VCaP (cell line): ENCODE data around the gene DMBT1.

Source experiments
- H3K27ac ChIP-seq: fragments of 450-650 bp; 2 replicates; pipeline ENCODE4 v1.5.1; 2017
- TF ChIP-seq, protein P1 (sequence below): fragments of 450-650 bp; conservative IDR thresholded peaks from 2 replicates; pipeline ENCODE4 v1.5.1; 2017; ENCODE audit warnings: mild to moderate bottlenecking, moderate library complexity

Gene DMBT1

DNA sequence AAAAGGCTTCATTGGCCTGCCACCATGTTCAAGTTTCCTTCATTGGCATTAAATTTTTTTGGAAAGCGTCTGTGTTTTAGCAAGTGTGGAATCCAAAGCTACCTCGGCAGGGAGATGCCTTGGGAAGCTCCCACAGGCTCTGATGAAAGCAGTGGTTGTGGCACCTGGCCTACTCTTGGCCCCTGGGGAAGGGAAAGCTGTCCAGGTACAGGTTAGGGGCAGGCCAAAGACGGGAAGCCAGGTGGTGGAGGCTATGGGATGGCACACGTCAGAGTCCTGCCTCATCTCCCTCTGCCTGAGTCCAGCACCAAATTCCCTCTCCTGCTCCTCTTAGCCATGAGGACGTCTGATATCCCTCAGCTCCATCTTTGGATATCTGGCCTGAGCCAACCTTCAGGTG, 89.3 kb downstream of the DMBT1 start:
- no peak overlapping the region for H3K27ac ChIP-seq
- TF ChIP-seq, protein P1, sequence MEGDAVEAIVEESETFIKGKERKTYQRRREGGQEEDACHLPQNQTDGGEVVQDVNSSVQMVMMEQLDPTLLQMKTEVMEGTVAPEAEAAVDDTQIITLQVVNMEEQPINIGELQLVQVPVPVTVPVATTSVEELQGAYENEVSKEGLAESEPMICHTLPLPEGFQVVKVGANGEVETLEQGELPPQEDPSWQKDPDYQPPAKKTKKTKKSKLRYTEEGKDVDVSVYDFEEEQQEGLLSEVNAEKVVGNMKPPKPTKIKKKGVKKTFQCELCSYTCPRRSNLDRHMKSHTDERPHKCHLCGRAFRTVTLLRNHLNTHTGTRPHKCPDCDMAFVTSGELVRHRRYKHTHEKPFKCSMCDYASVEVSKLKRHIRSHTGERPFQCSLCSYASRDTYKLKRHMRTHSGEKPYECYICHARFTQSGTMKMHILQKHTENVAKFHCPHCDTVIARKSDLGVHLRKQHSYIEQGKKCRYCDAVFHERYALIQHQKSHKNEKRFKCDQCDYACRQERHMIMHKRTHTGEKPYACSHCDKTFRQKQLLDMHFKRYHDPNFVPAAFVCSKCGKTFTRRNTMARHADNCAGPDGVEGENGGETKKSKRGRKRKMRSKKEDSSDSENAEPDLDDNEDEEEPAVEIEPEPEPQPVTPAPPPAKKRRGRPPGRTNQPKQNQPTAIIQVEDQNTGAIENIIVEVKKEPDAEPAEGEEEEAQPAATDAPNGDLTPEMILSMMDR = no peak

DNA sequence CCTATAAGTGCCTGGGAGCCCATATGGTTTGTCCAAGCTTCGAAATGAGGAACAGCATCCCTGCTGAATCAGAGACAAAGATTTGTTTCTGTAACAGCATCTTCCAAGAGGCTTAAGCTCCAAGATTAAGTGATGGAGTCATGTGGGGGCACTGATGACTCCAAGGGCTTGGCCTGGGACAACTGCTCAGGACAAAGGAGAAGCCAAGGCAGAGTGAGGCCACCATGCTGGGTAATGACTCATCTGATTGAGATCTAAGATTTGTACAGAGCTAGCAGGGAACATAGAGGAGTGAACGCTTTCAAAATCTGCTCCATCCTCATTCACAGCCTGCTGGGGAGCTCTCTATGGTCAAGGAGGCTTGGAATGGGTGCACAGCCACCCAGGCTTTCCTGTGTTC, 89.8 kb downstream of the DMBT1 start:
- H3K27ac ChIP-seq = no peak overlapping the region
- TF ChIP-seq, protein P1 = no peak

DNA sequence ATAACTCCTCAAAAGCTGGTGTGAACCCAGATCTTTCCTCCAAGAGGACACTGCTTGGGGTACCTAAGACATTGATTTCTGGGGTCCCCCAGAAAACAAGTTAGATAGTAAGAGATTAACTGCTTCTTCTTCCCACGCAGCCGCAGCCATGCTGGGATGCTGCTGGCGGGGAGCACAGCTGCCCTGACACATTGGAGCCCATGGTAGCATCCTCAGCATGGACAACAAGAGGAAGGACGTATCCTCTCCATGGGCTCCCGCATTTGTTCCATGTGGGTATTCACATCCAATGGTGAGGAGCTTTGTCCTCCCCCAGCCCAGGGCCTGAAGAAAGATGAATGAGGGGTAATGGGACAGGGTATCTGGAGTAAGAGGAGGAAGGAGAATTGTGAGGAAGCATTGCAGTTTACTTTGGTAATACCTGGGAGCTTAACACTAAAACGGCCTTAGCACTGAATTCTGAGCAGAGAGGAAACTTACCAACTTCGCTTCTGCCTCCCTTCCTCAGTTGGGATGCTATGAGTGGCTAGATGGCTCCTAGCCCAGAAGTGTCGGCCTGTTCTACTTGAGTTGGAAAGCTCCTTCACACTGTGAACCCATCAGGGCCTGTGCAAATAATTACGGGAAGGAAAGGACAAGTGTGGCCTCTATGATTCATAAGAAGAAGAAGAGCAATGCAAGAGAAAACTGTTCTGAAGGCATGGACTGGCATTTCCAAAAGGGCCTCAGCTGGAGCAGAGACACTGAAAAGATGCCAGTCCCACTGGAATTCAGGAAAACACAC, 95.2 kb downstream of the DMBT1 start:
- TF ChIP-seq, protein P1 = no peak

DNA sequence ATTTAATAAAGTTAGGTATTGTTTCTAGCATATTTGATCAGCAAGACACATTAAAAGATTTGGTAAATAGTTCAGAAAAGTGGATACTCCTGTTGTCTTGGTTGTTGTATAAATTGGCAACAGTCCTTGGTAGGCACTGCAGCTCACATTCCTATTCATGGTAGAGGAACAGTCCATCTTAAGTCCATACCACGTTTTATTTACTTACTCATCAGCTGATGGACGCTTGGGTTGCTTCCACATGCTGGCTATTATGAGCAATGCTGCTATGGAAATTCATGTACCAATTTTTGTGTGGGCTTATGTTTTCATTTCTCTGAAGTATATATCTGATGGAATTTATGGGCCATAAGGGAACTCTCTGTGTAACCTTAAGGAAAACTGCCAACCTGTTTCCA, 95.8 kb downstream of the DMBT1 start:
- TF ChIP-seq, protein P1 = no peak
- H3K27ac ChIP-seq = peak overlapping the region; percentile 73

More for the DNA sequence above, 95.2 kb downstream of the DMBT1 start:
- peak overlapping the region; percentile 73 for H3K27ac ChIP-seq

DNA sequence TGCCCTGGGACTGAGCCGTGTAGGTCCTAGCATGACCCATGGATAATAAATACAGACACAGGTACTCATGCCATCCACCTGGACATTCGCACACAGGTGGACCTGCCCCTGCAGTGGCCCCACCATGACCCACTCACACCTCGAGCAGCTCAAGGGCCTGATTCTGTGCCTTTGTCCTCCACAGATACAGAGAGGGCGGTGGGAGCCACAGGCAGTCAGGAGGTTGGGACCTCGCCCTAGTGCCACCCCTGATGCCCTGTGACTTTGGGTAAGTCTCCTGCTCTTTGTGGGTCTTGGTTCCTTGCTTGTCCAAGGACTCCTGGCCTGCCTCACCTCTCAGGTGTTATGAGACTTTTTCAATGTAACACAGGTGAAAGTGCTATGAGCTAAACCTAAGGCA, 96.2 kb downstream of the DMBT1 start:
- H3K27ac ChIP-seq = peak overlapping the region; percentile 73
- TF ChIP-seq, protein P1 = no peak

DNA sequence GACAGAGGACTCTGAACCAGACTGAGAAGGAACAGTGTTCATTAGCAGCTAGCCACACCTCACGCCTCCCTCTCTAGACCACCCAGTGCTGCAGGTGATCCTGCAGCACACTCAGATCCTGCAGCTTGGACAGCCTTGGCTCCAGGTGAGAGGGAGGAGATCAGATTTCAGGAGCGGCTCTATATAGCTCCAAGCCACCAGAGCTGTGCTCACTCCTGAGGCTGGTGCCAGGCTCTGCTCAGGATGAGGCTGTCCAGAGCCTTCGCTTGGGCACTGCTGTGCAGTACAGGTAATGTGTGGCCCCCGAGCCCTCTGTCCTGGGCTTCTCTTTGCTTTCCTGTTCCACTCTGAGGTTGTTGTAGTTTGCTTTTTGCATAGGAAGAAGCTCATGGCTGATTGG, 96.7 kb downstream of the DMBT1 start:
- H3K27ac ChIP-seq = peak overlapping the region; percentile 73
- TF ChIP-seq, protein P1 = no peak

DNA sequence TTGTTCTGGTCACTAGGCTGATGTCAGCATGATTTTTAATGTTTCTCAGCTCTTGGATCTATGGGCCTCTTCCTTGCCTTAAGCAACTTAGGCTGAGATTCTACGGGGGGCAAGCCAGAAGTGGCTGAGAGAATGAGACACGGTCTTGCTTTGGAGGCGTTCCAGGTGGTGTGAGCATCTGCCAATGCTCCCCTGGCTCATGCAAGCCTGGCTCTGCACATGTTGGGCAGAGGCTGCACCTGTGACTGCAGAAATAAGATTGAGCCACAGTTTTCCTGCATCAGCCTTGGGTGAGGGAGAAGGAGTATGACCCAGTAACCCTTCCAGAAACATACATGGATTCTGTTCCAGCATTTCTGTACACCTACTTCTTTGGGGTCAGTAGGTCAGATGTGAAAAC, 97.2 kb downstream of the DMBT1 start:
- TF ChIP-seq, protein P1 = no peak
- peak overlapping the region; percentile 73 for H3K27ac ChIP-seq
